ENCODE measurements around the gene MIGA1.

DNA sequence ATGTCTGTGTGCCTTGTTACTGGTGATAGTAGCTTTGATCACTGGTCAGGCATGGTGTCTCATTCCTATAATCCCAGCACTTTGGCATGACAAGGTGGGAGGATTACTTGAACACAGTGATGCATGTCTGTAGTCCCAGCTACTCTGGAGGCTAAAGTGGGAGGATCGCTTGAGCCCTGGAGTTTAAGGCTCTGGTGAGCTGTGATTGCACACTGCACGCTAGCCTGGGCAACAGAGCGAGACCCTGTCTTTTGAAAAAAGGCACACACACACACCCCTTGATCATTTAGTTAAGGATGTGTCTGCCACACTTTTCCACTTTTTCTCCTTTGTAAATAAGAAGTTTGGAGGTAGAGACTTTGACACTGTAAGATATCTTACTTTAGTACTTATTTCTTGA, 15.1 kb downstream of the MIGA1 start:
- no peak for TF ChIP-seq ZNF121 (CRISPR knock-in tag; conservative IDR thresholded peaks at IDR 0.05)
- TF ChIP-seq, protein P1, sequence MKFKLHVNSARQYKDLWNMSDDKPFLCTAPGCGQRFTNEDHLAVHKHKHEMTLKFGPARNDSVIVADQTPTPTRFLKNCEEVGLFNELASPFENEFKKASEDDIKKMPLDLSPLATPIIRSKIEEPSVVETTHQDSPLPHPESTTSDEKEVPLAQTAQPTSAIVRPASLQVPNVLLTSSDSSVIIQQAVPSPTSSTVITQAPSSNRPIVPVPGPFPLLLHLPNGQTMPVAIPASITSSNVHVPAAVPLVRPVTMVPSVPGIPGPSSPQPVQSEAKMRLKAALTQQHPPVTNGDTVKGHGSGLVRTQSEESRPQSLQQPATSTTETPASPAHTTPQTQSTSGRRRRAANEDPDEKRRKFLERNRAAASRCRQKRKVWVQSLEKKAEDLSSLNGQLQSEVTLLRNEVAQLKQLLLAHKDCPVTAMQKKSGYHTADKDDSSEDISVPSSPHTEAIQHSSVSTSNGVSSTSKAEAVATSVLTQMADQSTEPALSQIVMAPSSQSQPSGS (CRISPR knock-in tag; IDR thresholded peaks at IDR 0.05), result no peak
- TF ChIP-seq, protein P2, sequence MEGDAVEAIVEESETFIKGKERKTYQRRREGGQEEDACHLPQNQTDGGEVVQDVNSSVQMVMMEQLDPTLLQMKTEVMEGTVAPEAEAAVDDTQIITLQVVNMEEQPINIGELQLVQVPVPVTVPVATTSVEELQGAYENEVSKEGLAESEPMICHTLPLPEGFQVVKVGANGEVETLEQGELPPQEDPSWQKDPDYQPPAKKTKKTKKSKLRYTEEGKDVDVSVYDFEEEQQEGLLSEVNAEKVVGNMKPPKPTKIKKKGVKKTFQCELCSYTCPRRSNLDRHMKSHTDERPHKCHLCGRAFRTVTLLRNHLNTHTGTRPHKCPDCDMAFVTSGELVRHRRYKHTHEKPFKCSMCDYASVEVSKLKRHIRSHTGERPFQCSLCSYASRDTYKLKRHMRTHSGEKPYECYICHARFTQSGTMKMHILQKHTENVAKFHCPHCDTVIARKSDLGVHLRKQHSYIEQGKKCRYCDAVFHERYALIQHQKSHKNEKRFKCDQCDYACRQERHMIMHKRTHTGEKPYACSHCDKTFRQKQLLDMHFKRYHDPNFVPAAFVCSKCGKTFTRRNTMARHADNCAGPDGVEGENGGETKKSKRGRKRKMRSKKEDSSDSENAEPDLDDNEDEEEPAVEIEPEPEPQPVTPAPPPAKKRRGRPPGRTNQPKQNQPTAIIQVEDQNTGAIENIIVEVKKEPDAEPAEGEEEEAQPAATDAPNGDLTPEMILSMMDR (IDR thresholded peaks at IDR 0.05 in 2 of 3, conservative IDR thresholded peaks at IDR 0.05 in 1 of 3; ENCODE audit: insufficient read depth in 2 of 3, low read depth in 1 of 3, low read length in 3 of 3), result no peak
- TF ChIP-seq, protein P3, sequence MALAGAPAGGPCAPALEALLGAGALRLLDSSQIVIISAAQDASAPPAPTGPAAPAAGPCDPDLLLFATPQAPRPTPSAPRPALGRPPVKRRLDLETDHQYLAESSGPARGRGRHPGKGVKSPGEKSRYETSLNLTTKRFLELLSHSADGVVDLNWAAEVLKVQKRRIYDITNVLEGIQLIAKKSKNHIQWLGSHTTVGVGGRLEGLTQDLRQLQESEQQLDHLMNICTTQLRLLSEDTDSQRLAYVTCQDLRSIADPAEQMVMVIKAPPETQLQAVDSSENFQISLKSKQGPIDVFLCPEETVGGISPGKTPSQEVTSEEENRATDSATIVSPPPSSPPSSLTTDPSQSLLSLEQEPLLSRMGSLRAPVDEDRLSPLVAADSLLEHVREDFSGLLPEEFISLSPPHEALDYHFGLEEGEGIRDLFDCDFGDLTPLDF (CRISPR knock-in tag; IDR thresholded peaks at IDR 0.05), result no peak
- no peak for TF ChIP-seq FOS (IDR thresholded peaks at IDR 0.05; ENCODE audit: extremely low read depth, insufficient read length)
- no peak for TF ChIP-seq L3MBTL2 (IDR thresholded peaks at IDR 0.05)
- TF ChIP-seq, protein P4, sequence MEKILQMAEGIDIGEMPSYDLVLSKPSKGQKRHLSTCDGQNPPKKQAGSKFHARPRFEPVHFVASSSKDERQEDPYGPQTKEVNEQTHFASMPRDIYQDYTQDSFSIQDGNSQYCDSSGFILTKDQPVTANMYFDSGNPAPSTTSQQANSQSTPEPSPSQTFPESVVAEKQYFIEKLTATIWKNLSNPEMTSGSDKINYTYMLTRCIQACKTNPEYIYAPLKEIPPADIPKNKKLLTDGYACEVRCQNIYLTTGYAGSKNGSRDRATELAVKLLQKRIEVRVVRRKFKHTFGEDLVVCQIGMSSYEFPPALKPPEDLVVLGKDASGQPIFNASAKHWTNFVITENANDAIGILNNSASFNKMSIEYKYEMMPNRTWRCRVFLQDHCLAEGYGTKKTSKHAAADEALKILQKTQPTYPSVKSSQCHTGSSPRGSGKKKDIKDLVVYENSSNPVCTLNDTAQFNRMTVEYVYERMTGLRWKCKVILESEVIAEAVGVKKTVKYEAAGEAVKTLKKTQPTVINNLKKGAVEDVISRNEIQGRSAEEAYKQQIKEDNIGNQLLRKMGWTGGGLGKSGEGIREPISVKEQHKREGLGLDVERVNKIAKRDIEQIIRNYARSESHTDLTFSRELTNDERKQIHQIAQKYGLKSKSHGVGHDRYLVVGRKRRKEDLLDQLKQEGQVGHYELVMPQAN (IDR thresholded peaks at IDR 0.05; ENCODE audit: borderline replicate concordance), result no peak
- no peak for TF ChIP-seq TEAD1 (CRISPR knock-in tag; IDR thresholded peaks at IDR 0.05)
- TF ChIP-seq, protein P5, sequence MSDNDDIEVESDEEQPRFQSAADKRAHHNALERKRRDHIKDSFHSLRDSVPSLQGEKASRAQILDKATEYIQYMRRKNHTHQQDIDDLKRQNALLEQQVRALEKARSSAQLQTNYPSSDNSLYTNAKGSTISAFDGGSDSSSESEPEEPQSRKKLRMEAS (CRISPR knock-in tag; IDR thresholded peaks at IDR 0.05), result no peak
- no peak for TF ChIP-seq ZNF384 (IDR thresholded peaks at IDR 0.05; ENCODE audit: low read depth, low read length)
- TF ChIP-seq U2AF2 (optimal IDR thresholded peaks at IDR 0.05; ENCODE audit: low read depth, low read length), result no peak
- no peak for TF ChIP-seq EP300 (IDR thresholded peaks at IDR 0.05; ENCODE audit: low read length)
- TF ChIP-seq MYBL2 (IDR thresholded peaks at IDR 0.05; ENCODE audit: low read depth), result no peak
- no peak for TF ChIP-seq MYBL2 (CRISPR knock-in tag; IDR thresholded peaks at IDR 0.05; ENCODE audit: borderline replicate concordance)

Data from K562 (cell line).